Lower leg skin (tissue), 4 donors: Measurements from ENCODE around the gene TTC3. TPM values are rescaled to one million over a fixed set of nuclear protein-coding genes. Genes with fewer than 3 reads are reported as not detected.
"Not testable (repeated sequence)": the region's sequence is repeated elsewhere in the genome, so short reads cannot be mapped to it uniquely, and the experiment has no call there.

Source experiments
- DNase-seq, 2 donors: peaks; one replicate each; pipeline ENCODE4 v3.0.0-alpha.2; 2019; ENCODE audit warnings: low spot score in 2 of 2
- H3K4me3 ChIP-seq: fragments of 200-600 bp; sonication (generic); 2 replicates; pipeline ENCODE4 v1.5.1; 2017; ENCODE audit warnings: mild to moderate bottlenecking, low read depth; ENCODE audit not compliant: poor library complexity, severe bottlenecking
- POLR2A ChIP-seq, 2 donors: fragments of 450-650 bp; IDR thresholded peaks; one replicate each; pipeline ENCODE4 v1.6.1; 2016 to 2017; ENCODE audit warnings: antibody characterized with exemption in 2 of 2, mild to moderate bottlenecking in 1 of 2, moderate library complexity in 1 of 2
- WGBS, 2 donors: methylation state at CpG; one replicate each; pipeline ENCODE4 v1.1.5; 2018; 5-methylcytosine and 5-hydroxymethylcytosine counted together
- intact Hi-C: fragments of 100-400 bp; cut with DNase I; formaldehyde crosslinking; loops from one replicate; pipeline ENCODE4 v1.15.0; 2023; ENCODE audit warnings: low total_unique reads
- total RNA-seq, 4 donors: library from RNA; depleted of rRNA; stranded (reverse); fragments of >200 nt; gene quantifications; one replicate each; pipeline ENCODE4 v1.1.0, GENCODE V29; 2016
- TF ChIP-seq, protein P1 (sequence below), 3 donors: fragments of 450-650 bp; IDR thresholded peaks; one replicate each; pipeline ENCODE4 v1.5.1; 2016; ENCODE audit warnings: antibody characterized with exemption in 3 of 3, mild to moderate bottlenecking in 3 of 3, moderate library complexity in 2 of 3

The TTC3 gene
- total RNA-seq, 4 donors from 2014 or later = 77.6 to 111 (median 92.0) TPM

DNA sequence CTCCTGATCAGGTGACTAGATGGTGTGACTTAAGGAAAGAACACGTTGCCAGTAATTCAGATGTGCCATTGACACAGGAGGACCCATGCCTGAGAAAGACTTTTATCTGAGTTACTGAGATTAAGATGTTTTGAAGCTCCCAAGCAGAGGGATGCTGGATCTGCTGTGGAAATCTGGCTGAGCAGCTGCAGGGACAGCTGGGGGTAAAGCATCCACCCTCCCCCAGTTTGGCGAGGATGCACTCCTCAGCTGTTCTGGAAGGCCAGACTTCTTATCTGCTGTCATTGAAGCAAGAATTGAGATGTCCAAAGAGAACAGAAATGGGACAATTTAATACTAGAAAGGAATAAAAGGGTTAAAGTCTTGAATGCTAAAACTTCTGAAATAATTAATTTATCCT is 25.7 kb downstream of the TTC3 start:
- intact Hi-C loops = loop anchor here (10.0 kb wide), 1 partner anchor 64 kb away; no protein-coding TSS in a partner anchor
- 83 to 97% methylated on average over 2 of the region's 2 CpGs for WGBS, 2 donors
- no peak for DNase-seq
- H3K4me3 ChIP-seq = no peak overlapping the region
- no peak for TF ChIP-seq POLR2A (IDR thresholded peaks at IDR 0.05)
- TF ChIP-seq, protein P1, sequence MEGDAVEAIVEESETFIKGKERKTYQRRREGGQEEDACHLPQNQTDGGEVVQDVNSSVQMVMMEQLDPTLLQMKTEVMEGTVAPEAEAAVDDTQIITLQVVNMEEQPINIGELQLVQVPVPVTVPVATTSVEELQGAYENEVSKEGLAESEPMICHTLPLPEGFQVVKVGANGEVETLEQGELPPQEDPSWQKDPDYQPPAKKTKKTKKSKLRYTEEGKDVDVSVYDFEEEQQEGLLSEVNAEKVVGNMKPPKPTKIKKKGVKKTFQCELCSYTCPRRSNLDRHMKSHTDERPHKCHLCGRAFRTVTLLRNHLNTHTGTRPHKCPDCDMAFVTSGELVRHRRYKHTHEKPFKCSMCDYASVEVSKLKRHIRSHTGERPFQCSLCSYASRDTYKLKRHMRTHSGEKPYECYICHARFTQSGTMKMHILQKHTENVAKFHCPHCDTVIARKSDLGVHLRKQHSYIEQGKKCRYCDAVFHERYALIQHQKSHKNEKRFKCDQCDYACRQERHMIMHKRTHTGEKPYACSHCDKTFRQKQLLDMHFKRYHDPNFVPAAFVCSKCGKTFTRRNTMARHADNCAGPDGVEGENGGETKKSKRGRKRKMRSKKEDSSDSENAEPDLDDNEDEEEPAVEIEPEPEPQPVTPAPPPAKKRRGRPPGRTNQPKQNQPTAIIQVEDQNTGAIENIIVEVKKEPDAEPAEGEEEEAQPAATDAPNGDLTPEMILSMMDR (IDR thresholded peaks at IDR 0.05) = no peak

DNA sequence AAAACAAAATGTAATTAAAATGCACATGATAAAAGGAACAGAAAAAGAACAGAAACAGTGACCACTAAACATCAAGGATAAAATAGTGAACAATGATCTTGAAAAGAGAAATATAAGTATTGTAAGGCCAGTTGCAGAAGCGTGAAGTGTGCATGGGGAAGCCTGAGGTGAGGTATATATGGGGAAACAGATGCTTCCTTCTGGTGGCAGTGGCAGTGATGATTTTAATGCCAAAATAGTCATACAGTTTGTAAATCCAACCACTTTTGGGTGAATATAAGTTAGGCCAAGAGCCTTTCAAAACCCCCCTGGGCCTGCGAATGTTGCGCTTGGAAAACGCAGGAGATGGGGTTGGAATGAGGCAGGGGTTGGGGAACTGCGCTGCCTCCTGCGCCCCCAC is 27.3 kb downstream of the TTC3 start:
- no peak for DNase-seq
- 92 to 96% methylated on average over 6 of the region's 6 CpGs for WGBS, 2 donors
- intact Hi-C loops = no loop called here
- H3K4me3 ChIP-seq = no peak overlapping the region
- TF ChIP-seq, protein P1 (IDR thresholded peaks at IDR 0.05) = no peak
- TF ChIP-seq POLR2A (IDR thresholded peaks at IDR 0.05) = no peak

DNA sequence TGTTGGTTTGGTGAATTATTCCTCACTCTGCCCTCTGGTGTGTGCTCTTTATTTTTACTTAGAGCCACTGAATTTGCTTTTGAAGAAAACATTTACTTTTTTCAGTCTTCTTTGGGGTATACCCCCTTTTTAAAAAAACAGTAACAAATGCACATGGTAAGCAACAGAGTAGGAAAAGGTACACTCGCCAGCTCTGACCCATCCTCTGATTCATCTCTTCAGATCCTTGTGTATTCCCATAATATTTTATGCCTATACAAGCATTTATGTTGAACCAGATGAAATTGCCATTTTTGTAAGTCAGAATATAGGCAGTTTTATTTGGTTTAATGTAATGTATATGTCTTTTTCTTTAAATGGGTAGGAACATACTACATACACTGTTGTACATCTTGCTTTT is 28.3 kb downstream of the TTC3 start:
- no peak overlapping the region for H3K4me3 ChIP-seq
- intact Hi-C loops = no loop called here
- no peak for TF ChIP-seq POLR2A (IDR thresholded peaks at IDR 0.05)
- TF ChIP-seq, protein P1 (IDR thresholded peaks at IDR 0.05) = no peak
- DNase-seq = no peak
- WGBS, 2 donors = 83 to 93% methylated on average over 1 of the region's 1 CpG

DNA sequence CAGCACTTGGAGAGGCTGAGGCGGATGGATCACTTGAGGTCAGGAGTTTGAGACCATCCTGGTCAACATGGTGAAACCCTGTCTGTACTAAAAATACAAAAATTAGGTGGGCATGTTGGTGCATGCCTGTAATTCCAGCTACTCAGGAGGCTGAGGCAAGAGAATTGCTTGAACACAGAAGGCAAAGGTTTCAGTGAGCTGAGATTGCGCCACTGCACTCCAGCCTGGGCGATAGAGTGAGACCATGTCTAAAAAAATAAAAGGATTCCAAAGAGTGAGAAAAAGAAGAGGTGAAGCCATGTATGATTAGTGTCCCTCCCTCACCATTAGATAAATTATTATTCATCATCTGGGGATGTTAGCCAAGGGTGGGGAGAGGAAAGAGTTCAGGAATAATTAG is 29.7 kb downstream of the TTC3 start:
- 89 to 94% methylated on average over 3 of the region's 3 CpGs for WGBS, 2 donors
- DNase-seq, H3K4me3 ChIP-seq, intact Hi-C loops: not testable (repeated sequence)

DNA sequence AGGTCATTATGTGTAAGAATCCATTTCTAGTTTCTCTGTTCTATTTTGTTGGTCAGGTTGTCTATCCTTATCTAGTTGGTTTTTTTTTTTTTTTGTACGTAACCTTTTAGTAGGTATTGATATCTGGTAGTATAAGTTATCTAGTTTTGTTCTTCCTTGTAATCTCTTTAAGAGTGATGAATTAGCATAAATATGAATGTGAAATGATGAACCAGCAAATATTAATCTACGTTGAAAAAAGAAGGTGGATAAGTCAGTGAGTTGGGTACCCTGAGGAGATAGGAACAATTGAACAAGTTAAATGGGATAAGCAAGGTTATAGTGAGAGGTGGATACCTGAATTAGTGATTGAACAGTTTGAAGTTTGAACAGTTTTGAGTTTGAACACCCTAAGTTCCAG is 33.9 kb downstream of the TTC3 start:
- H3K4me3 ChIP-seq = no peak overlapping the region
- no peak for DNase-seq
- intact Hi-C loops = no loop called here
- 91 to 96% methylated on average over 2 of the region's 2 CpGs for WGBS, 2 donors
- TF ChIP-seq POLR2A (IDR thresholded peaks at IDR 0.05) = no peak
- TF ChIP-seq, protein P1 (IDR thresholded peaks at IDR 0.05) = no peak

DNA sequence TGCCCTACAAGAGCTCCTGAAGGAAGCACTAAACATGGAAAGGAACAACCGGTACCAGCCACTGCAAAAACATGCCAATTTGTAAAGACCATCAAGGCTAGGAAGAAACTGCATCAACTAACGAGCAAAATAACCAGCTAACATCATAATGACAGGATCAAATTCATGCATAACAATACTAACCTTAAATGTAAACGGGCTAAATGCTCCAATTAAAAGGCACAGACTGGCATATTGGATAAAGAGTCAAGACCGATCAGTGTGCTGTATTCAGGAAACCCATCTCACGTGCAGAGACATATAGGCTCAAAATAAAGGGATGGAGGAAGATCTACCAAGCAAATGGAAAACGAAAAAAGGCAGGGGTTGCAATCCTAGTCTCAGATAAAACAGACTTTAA is 38.0 kb downstream of the TTC3 start:
- H3K4me3 ChIP-seq, intact Hi-C loops, DNase-seq: not testable (repeated sequence)
- WGBS, 2 donors = 95 to 99% methylated on average over 6 of the region's 6 CpGs

DNA sequence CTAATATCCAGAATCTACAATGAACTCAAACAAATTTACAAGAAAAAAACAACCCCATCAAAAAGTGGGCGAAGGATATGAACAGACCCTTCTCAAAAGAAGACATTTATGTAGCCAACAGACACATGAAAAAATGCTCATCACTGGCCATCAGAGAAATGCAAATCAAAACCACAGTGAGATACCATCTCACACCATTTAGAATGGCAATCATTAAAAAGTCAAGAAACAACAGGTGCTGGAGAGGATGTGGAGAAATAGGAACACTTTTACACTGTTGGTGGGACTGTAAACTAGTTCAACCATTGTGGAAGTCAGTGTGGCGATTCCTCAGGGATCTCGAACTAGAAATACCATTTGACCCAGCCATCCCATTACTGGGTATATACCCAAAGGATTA is 41.2 kb downstream of the TTC3 start:
- DNase-seq, intact Hi-C loops, H3K4me3 ChIP-seq: not testable (repeated sequence)
- WGBS, 2 donors = 94 to 100% methylated on average over 1 to 2 of the region's 3 CpGs

DNA sequence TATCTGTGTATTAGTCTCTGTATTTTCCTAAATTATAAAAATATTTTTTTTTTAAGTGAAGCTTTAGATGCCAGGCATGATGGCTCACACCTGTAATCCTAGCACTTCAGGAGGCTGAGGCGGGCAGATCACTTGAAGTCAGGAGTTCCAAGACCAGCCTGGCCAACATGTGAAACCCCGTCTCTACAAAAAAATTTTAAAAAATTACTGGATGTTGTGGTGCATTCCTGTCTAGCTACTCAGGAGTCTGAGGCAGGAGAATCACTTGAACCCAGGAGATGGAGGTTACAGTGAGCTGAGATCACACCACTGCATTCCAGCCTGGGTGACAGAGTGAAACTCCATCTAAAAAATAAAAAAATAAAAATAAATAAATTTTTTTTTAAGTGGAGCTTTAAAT is 43.4 kb downstream of the TTC3 start:
- WGBS, 2 donors = 85 to 87% methylated on average over 2 of the region's 2 CpGs
- H3K4me3 ChIP-seq, DNase-seq, intact Hi-C loops: not testable (repeated sequence)
